HG03280 (cell line): ENCODE results near the gene FTCD.

Experiments
- ATAC-seq: cut with Tn5 transposase; IDR thresholded peaks from one replicate; pipeline ENCODE4 v1.9.1; 2021; ENCODE audit warnings: mild to moderate bottlenecking, moderate library complexity; ENCODE audit not compliant: unreplicated experiment

FTCD gene

GRCh38 chr21:46095083-46095719 is 60.2 kb downstream of the FTCD start:
- no peak for ATAC-seq

GRCh38 chr21:46094401-46095082 is 60.8 kb downstream of the FTCD start:
- no peak for ATAC-seq

GRCh38 chr21:46093668-46094400 is 61.5 kb downstream of the FTCD start:
- no peak for ATAC-seq

DNA sequence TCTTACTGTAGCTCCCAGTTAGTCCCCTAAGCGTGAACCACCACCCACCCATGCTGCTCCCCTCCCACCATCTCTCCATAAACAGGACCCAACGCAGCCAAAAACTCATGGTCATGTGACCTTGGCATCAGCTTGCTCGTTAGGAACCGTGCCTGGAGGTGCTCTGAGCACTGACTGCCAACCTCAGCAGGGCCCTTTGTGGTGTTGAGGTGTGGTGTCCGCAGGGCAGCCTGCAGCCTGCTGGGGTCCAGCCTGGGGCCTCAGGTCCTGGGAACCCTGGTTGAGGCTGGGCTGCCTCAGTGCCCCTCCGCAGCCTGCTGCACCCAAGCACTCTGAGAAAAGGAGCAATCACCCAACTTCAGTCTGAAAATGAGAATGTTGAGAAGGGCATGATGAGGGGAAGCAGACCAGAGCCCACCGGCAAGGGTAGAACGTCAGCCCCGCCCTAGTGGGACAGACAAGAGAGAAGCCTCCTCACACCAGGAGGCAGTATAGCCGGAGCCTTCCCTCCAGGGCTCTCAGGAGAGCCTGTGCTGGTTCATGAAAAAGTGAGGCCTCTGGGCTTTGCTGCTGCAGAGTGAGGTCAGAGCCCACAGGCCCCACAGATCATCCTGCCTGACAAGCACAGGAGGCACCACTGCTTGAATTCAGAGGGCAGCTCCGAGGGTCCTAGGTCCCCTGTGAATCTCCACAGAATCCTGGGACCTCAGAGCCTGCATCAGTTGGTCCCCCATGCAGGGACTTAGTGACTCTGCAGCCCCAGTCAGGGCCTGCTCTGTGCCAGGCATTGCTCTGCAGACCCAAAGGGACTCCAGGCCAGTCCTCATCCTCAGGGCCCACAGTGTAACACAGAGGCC is 62.3 kb downstream of the FTCD start:
- ATAC-seq: no peak

DNA sequence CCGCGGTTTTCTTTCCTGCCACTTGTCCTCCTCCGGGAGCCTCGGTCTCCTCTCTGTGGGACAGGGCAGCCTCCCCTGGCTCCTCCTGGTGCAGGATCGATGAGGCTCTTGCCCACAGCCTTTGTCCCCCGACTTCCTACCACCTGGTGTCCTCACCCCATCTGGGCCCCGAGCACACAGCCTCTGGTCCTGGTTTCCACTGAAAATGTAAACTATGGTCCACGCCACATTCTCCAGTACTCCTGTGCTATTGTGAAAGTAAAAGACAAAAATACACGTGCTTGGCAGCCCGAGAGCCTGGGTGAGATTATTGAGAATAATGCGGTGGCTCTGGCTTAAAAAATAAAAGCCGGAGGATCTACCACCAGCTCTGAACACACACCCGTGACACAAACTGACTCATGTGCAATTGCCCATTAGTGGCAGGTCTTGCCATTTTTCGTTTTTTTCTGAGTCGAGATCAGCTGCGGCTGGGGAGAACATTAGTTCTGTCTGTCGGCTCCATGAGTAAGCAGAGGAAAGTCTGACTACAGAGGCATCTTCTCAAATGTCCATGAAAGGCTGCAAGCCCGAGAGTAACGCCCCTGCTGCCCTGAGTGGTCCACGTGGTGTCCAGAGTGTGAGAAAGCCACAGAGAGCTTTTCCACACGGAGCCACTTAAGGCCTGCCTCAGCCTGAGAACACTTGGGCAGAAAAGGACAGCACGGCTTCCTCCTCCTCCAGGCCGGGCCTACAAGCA is 63.2 kb downstream of the FTCD start:
- ATAC-seq: no peak

DNA sequence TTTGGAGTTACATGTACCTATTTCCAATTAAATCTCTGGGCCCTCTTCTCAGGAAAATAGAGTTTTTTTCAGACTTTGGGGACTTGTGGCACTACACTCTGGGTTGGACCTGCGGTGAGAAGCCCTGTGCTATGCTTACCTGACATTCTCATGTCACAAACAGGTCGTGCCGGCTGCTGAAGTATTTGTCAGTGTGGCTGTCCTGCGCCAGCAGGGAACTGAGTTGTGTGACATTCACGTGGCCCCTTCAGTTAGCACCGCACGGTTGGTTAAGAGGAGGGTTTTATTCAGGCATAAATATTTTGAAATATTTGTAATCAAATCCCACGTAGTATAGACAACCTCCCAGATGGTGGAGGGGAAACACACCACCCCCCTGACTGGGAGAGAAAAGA is 63.8 kb downstream of the FTCD start:
- ATAC-seq: no peak

DNA sequence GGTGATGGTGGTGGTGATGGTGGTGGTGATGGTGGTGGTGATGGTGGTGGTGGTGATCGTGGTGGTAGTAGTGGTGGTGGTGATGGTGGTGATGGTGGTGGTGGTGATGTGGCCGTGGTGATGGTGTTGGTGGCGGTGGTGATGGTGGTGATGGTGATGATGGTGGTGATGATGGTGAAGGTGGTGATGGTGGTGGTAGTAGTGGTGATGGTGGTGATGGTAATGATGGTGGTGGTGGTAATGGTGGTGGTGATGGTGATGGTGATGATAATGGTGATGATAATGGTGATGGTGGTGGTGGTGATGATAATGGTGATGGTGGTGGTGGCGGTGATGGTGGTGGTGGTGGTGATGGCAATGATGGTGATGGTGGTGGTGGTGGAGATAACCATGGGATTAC is 64.3 kb downstream of the FTCD start:
- ATAC-seq: no peak

- ATAC-seq: no peak
These were observed 66.1 kb downstream of the FTCD start for GRCh38 chr21:46089285-46089684.

DNA sequence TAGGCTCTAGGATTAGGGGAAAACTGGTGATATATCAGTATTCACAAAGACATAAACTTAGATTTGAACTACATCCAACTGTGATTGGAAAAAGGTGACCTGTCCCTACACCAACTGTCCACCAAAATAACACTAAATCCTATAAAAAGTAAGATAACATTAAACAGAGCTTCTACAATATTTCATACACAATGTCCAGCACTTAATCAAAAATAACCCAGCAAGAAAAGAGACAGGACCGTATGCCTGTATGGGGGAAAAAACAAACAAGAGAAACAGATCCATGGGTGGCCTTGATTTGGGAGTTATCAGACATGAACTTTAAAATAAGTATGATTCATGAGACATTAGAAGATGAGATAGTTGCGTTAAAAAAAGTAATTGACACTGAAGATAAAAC is 67.2 kb downstream of the FTCD start:
- ATAC-seq: no peak

- ATAC-seq: no peak
These were observed 67.7 kb downstream of the FTCD start for GRCh38 chr21:46087641-46088040.
